Fibroblast of peridontal ligament (primary cell): ENCODE results near the gene ARFGAP1.

Experiments used
- DNase-seq: peaks from one replicate; pipeline ENCODE4 v3.0.0-alpha.2; 2010; ENCODE audit errors: extremely low read depth

ARFGAP1 gene

DNA sequence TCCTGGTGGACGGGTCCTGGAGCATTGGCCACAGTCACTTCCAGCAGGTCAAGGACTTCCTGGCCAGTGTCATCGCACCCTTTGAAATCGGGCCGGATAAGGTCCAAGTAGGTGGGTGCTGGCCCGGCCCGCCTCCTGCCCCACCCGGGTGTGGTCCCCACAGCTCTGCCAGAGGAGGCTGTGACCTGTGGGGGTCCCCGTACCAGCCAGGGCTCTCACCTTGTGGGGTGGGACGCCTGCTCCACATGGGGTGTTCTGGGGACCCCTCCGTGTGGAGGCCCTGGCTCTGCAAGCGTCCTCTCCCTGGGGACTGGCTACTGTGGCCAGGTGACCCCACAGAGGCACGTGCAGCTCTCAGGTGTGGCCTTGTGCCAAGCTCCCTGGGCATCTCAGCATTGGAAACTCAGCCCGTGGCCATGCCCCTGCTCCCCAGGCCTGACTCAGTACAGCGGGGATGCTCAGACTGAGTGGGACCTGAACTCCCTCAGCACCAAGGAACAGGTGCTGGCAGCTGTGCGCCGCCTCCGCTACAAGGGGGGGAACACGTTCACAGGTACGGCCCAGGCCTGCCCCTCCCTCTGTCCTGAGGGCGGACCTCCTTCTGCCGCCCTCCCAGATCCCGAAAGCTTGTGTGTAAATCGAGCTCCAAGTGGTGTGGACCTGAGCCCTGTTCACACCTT is 35.1 kb downstream of the ARFGAP1 start:
- DNase-seq, result no peak

DNA sequence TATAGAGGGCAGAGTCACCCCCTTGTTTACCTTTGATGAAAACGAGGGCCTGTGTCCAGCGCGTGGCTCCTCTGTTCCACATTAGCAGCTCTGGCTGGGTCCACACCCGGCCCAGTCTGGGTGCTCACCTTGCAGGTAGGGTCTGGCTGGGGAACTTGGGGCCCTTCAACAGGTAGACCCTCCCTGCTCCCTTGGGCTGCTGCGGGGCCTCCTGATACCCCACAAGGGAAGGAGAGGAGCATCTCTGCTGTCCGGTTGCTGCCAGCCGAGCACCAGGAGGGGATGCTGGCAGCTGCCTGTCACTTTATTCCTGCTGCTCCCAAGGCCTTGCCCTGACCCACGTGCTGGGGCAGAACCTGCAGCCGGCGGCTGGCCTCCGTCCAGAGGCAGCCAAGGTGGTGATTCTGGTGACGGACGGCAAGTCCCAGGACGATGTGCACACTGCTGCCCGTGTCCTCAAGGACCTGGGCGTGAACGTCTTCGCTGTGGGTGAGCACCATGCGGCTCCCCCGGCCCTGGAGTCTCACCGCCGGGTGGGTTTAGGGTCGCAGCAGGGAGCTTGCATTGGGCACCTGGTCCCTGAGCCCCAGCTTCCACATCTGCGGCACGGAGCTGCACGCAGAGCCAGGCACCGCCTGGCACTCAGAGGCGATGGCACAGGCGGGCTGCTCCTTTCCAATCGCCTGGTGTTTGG is 35.8 kb downstream of the ARFGAP1 start:
- no peak for DNase-seq

- DNase-seq, result peak; percentile 14
These were observed 36.9 kb downstream of the ARFGAP1 start for GRCh38 chr20:63309261-63310071.

GRCh38 chr20:63310265-63310991 is 37.8 kb downstream of the ARFGAP1 start:
- DNase-seq, result no peak

- no peak for DNase-seq
These were observed 38.7 kb downstream of the ARFGAP1 start for GRCh38 chr20:63311186-63311832.

- DNase-seq, result no peak
These were observed 39.2 kb downstream of the ARFGAP1 start for GRCh38 chr20:63311833-63312243.

DNA sequence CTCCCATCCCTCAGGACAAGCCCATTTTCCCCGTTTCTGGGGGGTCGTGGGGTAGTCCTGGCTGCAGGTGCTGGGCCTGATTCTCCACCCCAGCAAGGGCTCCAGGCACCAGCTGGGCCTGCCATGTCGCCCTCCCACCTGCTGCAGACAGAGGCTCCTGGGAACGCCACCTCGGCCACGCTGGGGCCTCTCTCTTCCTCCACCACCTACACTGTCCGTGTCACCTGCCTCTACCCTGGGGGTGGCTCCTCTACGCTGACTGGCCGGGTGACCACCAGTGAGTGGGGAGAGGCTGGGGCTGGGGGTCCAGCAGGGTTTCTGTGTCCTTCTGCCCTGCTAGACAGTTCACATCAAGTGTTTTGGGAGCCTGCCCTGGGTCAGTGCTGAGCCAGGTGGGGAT is 39.7 kb downstream of the ARFGAP1 start:
- no peak for DNase-seq

DNA sequence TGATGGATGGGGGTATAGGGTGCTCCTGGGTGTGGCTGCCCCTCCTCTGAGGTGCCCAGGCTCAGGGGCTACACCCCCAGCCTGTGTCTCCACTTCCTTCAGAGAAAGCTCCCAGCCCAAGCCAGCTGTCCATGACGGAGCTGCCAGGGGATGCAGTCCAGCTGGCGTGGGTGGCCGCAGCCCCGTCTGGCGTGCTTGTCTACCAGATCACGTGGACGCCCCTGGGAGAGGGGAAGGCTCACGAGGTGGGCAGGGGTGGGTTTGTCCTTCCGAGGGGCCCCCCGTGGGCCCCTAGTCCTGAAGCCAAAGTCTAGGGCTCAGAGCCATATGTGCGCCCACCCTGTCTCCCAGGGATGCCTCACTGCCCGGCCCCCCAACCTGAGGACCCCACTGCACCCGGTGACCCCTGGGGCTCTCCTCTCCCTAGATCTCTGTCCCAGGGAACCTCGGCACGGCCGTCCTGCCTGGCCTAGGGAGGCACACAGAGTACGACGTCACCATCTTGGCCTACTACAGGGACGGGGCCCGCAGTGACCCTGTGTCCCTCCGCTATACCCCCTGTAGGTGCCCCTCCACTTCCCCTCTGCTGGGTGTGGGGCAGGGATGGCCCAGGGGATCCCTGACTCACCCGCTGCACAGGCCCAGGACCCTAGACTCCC is 40.2 kb downstream of the ARFGAP1 start:
- DNase-seq, result no peak

- DNase-seq, result no peak
These were observed 40.9 kb downstream of the ARFGAP1 start for GRCh38 chr20:63313349-63314014.

GRCh38 chr20:63314015-63314471 is 41.4 kb downstream of the ARFGAP1 start:
- no peak for DNase-seq

- DNase-seq, result no peak
These were observed 42.1 kb downstream of the ARFGAP1 start for GRCh38 chr20:63314566-63315239.

DNA sequence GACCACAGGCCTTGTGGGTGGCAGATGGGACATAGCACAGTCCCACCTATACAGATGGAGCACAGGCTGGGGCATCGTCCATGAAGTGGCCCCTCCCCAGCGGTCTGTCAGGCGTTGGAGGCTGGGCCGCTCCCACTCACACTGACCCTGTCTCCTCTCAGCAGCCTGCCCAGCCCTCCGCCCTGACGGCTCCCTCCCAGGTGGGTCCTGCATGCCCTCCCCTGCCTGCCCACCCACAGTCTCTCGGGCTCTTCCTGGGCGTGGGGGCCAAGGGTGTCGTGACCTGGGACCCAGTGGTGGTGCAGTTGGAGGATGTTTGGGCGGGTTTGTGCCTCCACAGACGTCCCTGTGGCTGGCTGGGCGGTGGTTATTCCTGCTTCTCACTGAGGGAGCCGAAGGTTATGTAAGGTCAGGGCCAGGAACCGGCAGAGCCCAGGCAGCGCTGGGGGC is 42.7 kb downstream of the ARFGAP1 start:
- no peak for DNase-seq

DNA sequence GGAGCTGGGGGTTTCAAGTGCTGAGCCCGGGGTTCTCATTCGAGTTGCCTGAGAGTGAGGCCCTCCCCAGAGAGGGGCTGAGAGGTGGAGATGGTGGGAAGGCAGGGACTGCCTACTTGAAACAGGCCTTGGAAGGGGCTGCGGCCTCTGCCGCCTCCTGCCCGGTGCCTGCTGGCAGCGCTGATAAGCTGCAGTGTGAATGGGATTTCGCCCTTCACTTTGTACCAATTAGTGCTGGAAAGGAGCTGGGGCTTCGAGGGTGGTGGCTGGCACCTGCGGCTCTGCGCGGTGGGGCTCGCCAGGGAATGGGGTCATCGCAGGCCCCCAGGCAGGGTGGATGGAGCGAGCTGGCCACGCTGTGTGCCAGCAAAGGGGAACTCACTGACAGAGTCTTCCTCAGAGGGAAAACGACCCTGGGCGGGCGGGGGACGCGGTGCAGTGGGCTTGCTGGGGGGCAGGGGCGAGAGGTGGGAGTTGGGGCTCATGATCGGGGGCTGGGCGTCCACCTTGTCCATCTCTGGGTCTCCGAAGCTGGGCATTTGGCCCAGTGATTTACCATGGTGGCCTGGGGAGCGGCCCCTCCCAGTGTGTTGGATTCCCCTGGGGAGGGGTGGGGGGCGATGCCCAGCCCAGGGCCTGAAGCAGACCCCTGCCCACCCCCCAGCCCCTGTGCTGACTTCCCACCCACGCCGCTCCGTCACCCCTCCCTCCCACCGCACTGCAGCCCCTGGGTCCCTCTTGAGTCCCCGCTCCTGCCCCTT is 43.3 kb downstream of the ARFGAP1 start:
- no peak for DNase-seq

- no peak for DNase-seq
These were observed 43.9 kb downstream of the ARFGAP1 start for GRCh38 chr20:63316502-63316921.

- DNase-seq, result no peak
These were observed 44.4 kb downstream of the ARFGAP1 start for GRCh38 chr20:63317061-63317460.

GRCh38 chr20:63317601-63318291 is 45.1 kb downstream of the ARFGAP1 start:
- no peak for DNase-seq

DNA sequence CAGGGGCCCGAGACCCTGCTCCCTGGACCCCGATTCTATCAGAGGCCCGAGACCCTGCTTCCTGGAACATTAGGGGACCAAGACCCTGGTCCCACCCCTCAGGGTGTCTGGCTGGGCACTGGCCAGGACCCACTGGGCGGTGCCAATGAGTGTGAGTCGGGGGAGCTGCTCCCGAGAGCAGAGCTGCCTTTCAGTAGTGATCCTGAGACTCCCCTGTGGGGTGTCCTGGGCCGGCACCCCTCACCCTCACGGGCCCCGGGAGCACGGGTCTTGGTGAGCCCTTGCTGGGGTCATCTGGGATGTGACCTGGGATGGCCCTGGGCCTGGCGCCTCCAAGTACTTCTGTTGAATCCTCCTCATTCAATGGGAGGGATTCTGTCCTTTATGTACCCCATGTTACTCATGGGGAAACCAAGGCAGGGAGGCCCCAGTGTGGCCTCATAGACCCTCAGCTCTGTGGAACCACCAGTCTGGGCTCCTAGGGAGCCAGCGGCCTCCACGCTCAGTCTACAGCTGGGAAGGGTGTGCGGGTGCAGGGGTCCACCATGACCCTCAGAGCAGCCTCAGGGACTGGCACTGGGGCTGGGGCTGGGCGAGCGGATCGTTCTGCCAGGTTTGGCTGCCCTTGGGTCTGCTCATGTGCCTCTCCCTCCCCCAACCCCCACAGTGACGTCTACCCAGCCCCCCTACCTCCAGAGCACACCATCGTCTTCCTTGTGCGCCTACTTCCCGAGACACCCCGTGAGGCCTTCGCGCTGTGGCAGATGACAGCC is 46.0 kb downstream of the ARFGAP1 start:
- no peak for DNase-seq
